IMR-90 (cell line): Measurements from ENCODE around the gene USH2A. TPM values are rescaled to one million over a fixed set of nuclear protein-coding genes. Genes with fewer than 3 reads are reported as not detected.

Source experiments
- ATAC-seq: fragments of 200-7000 bp; cut with Tn5 transposase; 2 replicates; pipeline ENCODE4 v1.9.1; 2020; ENCODE audit warnings: low read depth, mild to moderate bottlenecking, moderate library complexity
- BruUV-seq: library from RNA; stranded (reverse); fragments of 400-500 nt; replicated peaks from 2 replicates; lab custom pipeline; 2021; lab: Mats Ljungman, UMichigan
- CTCF ChIA-PET: fragments of 300-600 bp; formaldehyde crosslinking; extraction: SDS; loops from one replicate; lab custom pipeline; 2021; ENCODE audit warnings: antibody characterized with exemption; lab: Yijun Ruan, JAX
- POLR2A ChIA-PET: fragments of 300-600 bp; sonication (Branson Sonifier 250); formaldehyde crosslinking; loops from one replicate; lab custom pipeline; 2022; ENCODE audit warnings: antibody characterized with exemption; ENCODE audit not compliant: unreplicated experiment; lab: Charles Lee
- DNase-seq: peaks from one replicate; pipeline ENCODE4 v3.0.0; 2013
- H2AFZ ChIP-seq: replicated peaks from 2 replicates; pipeline ENCODE3; 2013; ENCODE audit warnings: low read length, mild to moderate bottlenecking; ENCODE audit not compliant: poor library complexity
- H2AK5ac ChIP-seq: 2 replicates; pipeline ENCODE4 v1.6.1; 2013; ENCODE audit warnings: low read depth, low read length, inconsistent platforms
- H2AK9ac ChIP-seq: replicated peaks from 2 replicates; pipeline ENCODE3; 2013; ENCODE audit warnings: mild to moderate bottlenecking, low read depth, low read length, moderate library complexity; ENCODE audit not compliant: poor library complexity
- H2BK120ac ChIP-seq: 2 replicates; pipeline ENCODE4 v1.6.1; 2013; ENCODE audit warnings: low read depth, low read length, inconsistent platforms
- H2BK15ac ChIP-seq: 3 replicates; pipeline ENCODE4 v1.6.1; 2013; ENCODE audit warnings: low read depth, low read length, inconsistent platforms
- H2BK20ac ChIP-seq: 2 replicates; pipeline ENCODE4 v1.6.1; 2013; ENCODE audit warnings: low read depth, mild to moderate bottlenecking, inconsistent platforms, low read length, moderate library complexity
- H2BK5ac ChIP-seq: 2 replicates; pipeline ENCODE4 v1.6.1; 2013; ENCODE audit warnings: mild to moderate bottlenecking, low read depth, low read length, inconsistent platforms; ENCODE audit not compliant: poor library complexity, severe bottlenecking
- H3K14ac ChIP-seq: replicated peaks from 2 replicates; pipeline ENCODE4 v1.6.1; 2013; ENCODE audit warnings: low read depth, low read length, inconsistent platforms
- H3K18ac ChIP-seq: 2 replicates; pipeline ENCODE4 v1.6.1; 2013; ENCODE audit warnings: low read depth, low read length, control low read depth
- H3K23ac ChIP-seq: 2 replicates; pipeline ENCODE4 v1.6.1; 2013; ENCODE audit warnings: low read depth, low read length, inconsistent platforms
- H3K27ac ChIP-seq: 2 replicates; pipeline ENCODE4 v1.5.1; 2013; ENCODE audit warnings: mild to moderate bottlenecking, control low read depth, low read length; ENCODE audit not compliant: insufficient read depth
- H3K27me3 ChIP-seq: 2 replicates; pipeline ENCODE4 v1.6.1; 2013; ENCODE audit warnings: low read length; ENCODE audit not compliant: control insufficient read depth, insufficient read depth
- H3K36me3 ChIP-seq: 2 replicates; pipeline ENCODE4 v1.6.1; 2013; ENCODE audit warnings: low read length, mixed read lengths; ENCODE audit not compliant: control insufficient read depth, insufficient read depth
- H3K4ac ChIP-seq: 2 replicates; pipeline ENCODE4 v1.6.1; 2013; ENCODE audit warnings: low read depth, low read length, inconsistent platforms
- H3K4me1 ChIP-seq: 2 replicates; pipeline ENCODE4 v1.6.1; 2013; ENCODE audit warnings: low read length, mixed read lengths; ENCODE audit not compliant: control insufficient read depth, insufficient read depth
- H3K4me2 ChIP-seq: 2 replicates; pipeline ENCODE4 v1.6.1; 2013; ENCODE audit warnings: low read depth, mild to moderate bottlenecking, control low read depth, low read length, moderate library complexity
- H3K4me3 ChIP-seq: 2 replicates; pipeline ENCODE4 v1.5.1; 2013; ENCODE audit warnings: low read depth, mild to moderate bottlenecking, control low read depth, low read length, moderate library complexity; ENCODE audit not compliant: insufficient read depth
- H3K56ac ChIP-seq: 2 replicates; pipeline ENCODE4 v1.6.1; 2013; ENCODE audit warnings: low read length, inconsistent platforms; ENCODE audit not compliant: insufficient read depth; ENCODE audit errors: extremely low read depth
- H3K79me1 ChIP-seq, 2 experiments: 2 replicates each; pipeline ENCODE4 v1.6.1; 2013; ENCODE audit warnings: low read length in 2 of 2, inconsistent platforms in 1 of 2, low read depth in 1 of 2
- H3K9ac ChIP-seq: 2 replicates; pipeline ENCODE4 v1.6.1; 2013; ENCODE audit warnings: low read depth, low read length, control low read depth
- H3K9me1 ChIP-seq: 2 replicates; pipeline ENCODE4 v1.6.1; 2013; ENCODE audit warnings: low read length, inconsistent platforms; ENCODE audit not compliant: insufficient read depth
- H3K9me3 ChIP-seq: 2 replicates; pipeline ENCODE4 v1.6.1; 2013; ENCODE audit warnings: low read length; ENCODE audit not compliant: control insufficient read depth, insufficient read depth
- H4K20me1 ChIP-seq: 2 replicates; pipeline ENCODE4 v1.6.1; 2013; ENCODE audit warnings: low read length, inconsistent platforms; ENCODE audit not compliant: insufficient read depth
- H4K5ac ChIP-seq: 2 replicates; pipeline ENCODE4 v1.6.1; 2013; ENCODE audit warnings: mild to moderate bottlenecking, low read depth, low read length, control low read depth
- H4K8ac ChIP-seq, 2 experiments: 2 replicates each; pipeline ENCODE4 v1.6.1; 2013; ENCODE audit warnings: low read depth in 2 of 2, low read length in 2 of 2, control low read depth in 1 of 2, inconsistent platforms in 1 of 2
- H4K91ac ChIP-seq: 2 replicates; pipeline ENCODE4 v1.6.1; 2013; ENCODE audit warnings: low read depth, low read length, inconsistent platforms; ENCODE audit not compliant: insufficient read depth
- BHLHE40 ChIP-seq: fragments of 150-350 bp; IDR thresholded peaks from 2 replicates; pipeline ENCODE4 v1.6.1; 2016; ENCODE audit warnings: mild to moderate bottlenecking, low read depth, low read length
- CEBPB ChIP-seq: IDR thresholded peaks from 2 replicates; pipeline ENCODE4 v1.6.1; 2012; ENCODE audit warnings: low read depth, low read length, improper control_type of control experiment
- CHD1 ChIP-seq: IDR thresholded peaks from 2 replicates; pipeline ENCODE4 v1.6.1; 2012; ENCODE audit warnings: low read depth, low read length, improper control_type of control experiment
- ELK1 ChIP-seq: fragments of 150-350 bp; IDR thresholded peaks from 2 replicates; pipeline ENCODE4 v1.6.1; 2016; ENCODE audit warnings: low read depth, mild to moderate bottlenecking, low read length, moderate library complexity, borderline replicate concordance
- FOS ChIP-seq: fragments of 150-350 bp; IDR thresholded peaks from 2 replicates; pipeline ENCODE4 v1.6.1; 2016; ENCODE audit warnings: low read depth, low read length
- MAFK ChIP-seq: IDR thresholded peaks from 2 replicates; pipeline ENCODE4 v1.6.1; 2012; ENCODE audit warnings: low read depth, low read length, improper control_type of control experiment
- MAZ ChIP-seq: IDR thresholded peaks from 2 replicates; pipeline ENCODE4 v1.6.1; 2012; ENCODE audit warnings: low read depth, mild to moderate bottlenecking, low read length, improper control_type of control experiment, moderate library complexity, borderline replicate concordance
- MXI1 ChIP-seq: IDR thresholded peaks from 2 replicates; pipeline ENCODE4 v1.6.1; 2012; ENCODE audit warnings: low read depth, mild to moderate bottlenecking, low read length, moderate library complexity, borderline replicate concordance
- NFE2L2 ChIP-seq: fragments of 150-350 bp; IDR thresholded peaks from 2 replicates; pipeline ENCODE4 v1.6.1; 2016; ENCODE audit warnings: low read depth, mild to moderate bottlenecking, low read length
- POLR2A ChIP-seq: IDR thresholded peaks from 2 replicates; pipeline ENCODE4 v1.6.1; 2012; ENCODE audit warnings: mild to moderate bottlenecking, low read depth, low read length
- RAD21 ChIP-seq: IDR thresholded peaks from 2 replicates; pipeline ENCODE4 v1.6.1; 2012; ENCODE audit warnings: low read length, improper control_type of control experiment
- RCOR1 ChIP-seq: IDR thresholded peaks from 2 replicates; pipeline ENCODE4 v1.6.1; 2012; ENCODE audit warnings: mild to moderate bottlenecking, low read length, improper control_type of control experiment; ENCODE audit not compliant: insufficient replicate concordance
- RFX5 ChIP-seq: IDR thresholded peaks from 2 replicates; pipeline ENCODE4 v1.8.0; 2012; ENCODE audit warnings: low read depth, mild to moderate bottlenecking, low read length, moderate library complexity
- SMC3 ChIP-seq: fragments of 150-350 bp; IDR thresholded peaks from 2 replicates; pipeline ENCODE4 v1.6.1; 2016; ENCODE audit warnings: low read depth, mild to moderate bottlenecking, antibody characterized with exemption, low read length, moderate library complexity
- WGBS, 2 experiments: methylation state at CpG; one replicate each; pipeline versions ENCODE4 v1.1.5 to v1.1.7; 2013; ENCODE audit warnings: missing lambda C conversion rate in 2 of 2; ENCODE audit not compliant: insufficient read length in 1 of 2; ENCODE audit errors: extremely low coverage in 2 of 2; 5-methylcytosine and 5-hydroxymethylcytosine counted together
- dilution Hi-C: fragments of 300-500 bp; cut with HindIII; formaldehyde crosslinking; loops from one replicate; pipeline ENCODE4 v1.14.3; 2018; ENCODE audit warnings: low sequenced_read_pairs; ENCODE audit not compliant: unreplicated experiment
- in situ Hi-C: fragments of 300-500 bp; cut with MboI; formaldehyde crosslinking; loops from 3 replicates; pipeline ENCODE4 v1.14.3; 2019; ENCODE audit warnings: low sequenced_read_pairs, inconsistent platforms, mixed read lengths
- intact Hi-C: fragments of 100-400 bp; cut with micrococcal nuclease; formaldehyde crosslinking; loops from 2 replicates; pipeline ENCODE4 v1.10.0; 2022
- polyA plus RNA-seq, 3 experiments: library from polyadenylated mRNA; depleted of rRNA; stranded (reverse); fragments of >200 nt; gene quantifications; 2 replicates each; pipeline ENCODE4 v1.2.3, GENCODE V29; 2012; ENCODE audit warnings: low replicate concordance in 1 of 3
- total RNA-seq: library from RNA; depleted of rRNA; stranded (reverse); fragments of >200 nt; gene quantifications from 2 replicates; pipeline ENCODE4 v1.2.3, GENCODE V29; 2012
- TF ChIP-seq, protein P1 (sequence below): fragments of 150-350 bp; IDR thresholded peaks from 2 replicates; pipeline ENCODE4 v1.6.1; 2017; ENCODE audit warnings: mild to moderate bottlenecking, antibody characterized with exemption, low read length, low read depth
- TF ChIP-seq, protein P2 (sequence below): conservative IDR thresholded peaks from 2 replicates; pipeline ENCODE4 v1.5.1; 2012; ENCODE audit warnings: mild to moderate bottlenecking, low read depth, low read length, improper control_type of control experiment

USH2A gene
- total and polyA plus RNA-seq, 2 of the 4 experiments (the other 2 are of a cell fraction), result under 0.01 to 0.02 TPM

GRCh38 chr1:215761446-215761845 lies 661.8 kb downstream of the USH2A start:
- no peak overlapping the region for H3K4me3 ChIP-seq
- H3K27ac ChIP-seq, result no peak overlapping the region
- dilution Hi-C loops, result no loop called here

More at GRCh38 chr1:215761446-215761845, 661.8 kb downstream of the USH2A start:
- Histone ChIP-seq H3K14ac (no peak overlapping the region), H3K18ac (no peak overlapping the region; the same call in 1 of the 2 replicates), H4K91ac (no peak overlapping the region), H3K4me2 (no peak overlapping the region; the same call in 1 of the 2 replicates), H3K56ac (no peak overlapping the region), H3K4ac (no peak overlapping the region), H2AK5ac (no peak overlapping the region), H3K23ac (no peak overlapping the region), H2AK9ac (no peak overlapping the region), H2BK20ac (no peak overlapping the region), H3K9me3 (no peaks in the 10 kb centered on the region), H2BK120ac (no peak overlapping the region), H3K4me1 (no peaks in the 10 kb centered on the region; the same call in 1 of the 2 replicates), H3K79me1 (no peaks in the 10 kb centered on the region), H2BK5ac (no peak overlapping the region), H3K36me3 (no peaks in the 10 kb centered on the region), H4K20me1 (no peaks in the 10 kb centered on the region), H4K8ac (no peak overlapping the region), H3K27me3 (no peaks in the 10 kb centered on the region), H4K5ac (no peak overlapping the region), H3K9me1 (no peaks in the 10 kb centered on the region), H2AFZ (no peak overlapping the region), H3K9ac (no peak overlapping the region), H2BK15ac (no peak overlapping the region)
- ChIA-PET POLR2A (no interaction called here), CTCF (no interaction called here)
- TF ChIP-seq ELK1, result no peak
- no peak for TF ChIP-seq SMC3
- no peak for TF ChIP-seq BHLHE40
- no peak for TF ChIP-seq RAD21
- TF ChIP-seq FOS, result 0 out of 2 replicates have a peak, but pooled peaks have one; percentile 32
- TF ChIP-seq NFE2L2, result no peak
- no peak for TF ChIP-seq CHD1
- TF ChIP-seq CEBPB, result no peak
- TF ChIP-seq RCOR1, result no peak
- no peak for TF ChIP-seq MAZ
- 0 out of 2 replicates have a peak, but pooled peaks have one; percentile 8 for TF ChIP-seq MAFK
- no peak for TF ChIP-seq MXI1
- no peak for TF ChIP-seq POLR2A
- no peak for TF ChIP-seq RFX5
- TF ChIP-seq, protein P1, sequence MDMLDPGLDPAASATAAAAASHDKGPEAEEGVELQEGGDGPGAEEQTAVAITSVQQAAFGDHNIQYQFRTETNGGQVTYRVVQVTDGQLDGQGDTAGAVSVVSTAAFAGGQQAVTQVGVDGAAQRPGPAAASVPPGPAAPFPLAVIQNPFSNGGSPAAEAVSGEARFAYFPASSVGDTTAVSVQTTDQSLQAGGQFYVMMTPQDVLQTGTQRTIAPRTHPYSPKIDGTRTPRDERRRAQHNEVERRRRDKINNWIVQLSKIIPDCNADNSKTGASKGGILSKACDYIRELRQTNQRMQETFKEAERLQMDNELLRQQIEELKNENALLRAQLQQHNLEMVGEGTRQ, result no peak
- TF ChIP-seq, protein P2, sequence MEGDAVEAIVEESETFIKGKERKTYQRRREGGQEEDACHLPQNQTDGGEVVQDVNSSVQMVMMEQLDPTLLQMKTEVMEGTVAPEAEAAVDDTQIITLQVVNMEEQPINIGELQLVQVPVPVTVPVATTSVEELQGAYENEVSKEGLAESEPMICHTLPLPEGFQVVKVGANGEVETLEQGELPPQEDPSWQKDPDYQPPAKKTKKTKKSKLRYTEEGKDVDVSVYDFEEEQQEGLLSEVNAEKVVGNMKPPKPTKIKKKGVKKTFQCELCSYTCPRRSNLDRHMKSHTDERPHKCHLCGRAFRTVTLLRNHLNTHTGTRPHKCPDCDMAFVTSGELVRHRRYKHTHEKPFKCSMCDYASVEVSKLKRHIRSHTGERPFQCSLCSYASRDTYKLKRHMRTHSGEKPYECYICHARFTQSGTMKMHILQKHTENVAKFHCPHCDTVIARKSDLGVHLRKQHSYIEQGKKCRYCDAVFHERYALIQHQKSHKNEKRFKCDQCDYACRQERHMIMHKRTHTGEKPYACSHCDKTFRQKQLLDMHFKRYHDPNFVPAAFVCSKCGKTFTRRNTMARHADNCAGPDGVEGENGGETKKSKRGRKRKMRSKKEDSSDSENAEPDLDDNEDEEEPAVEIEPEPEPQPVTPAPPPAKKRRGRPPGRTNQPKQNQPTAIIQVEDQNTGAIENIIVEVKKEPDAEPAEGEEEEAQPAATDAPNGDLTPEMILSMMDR, result no peak
- BruUV-seq, result no TSS peak
- WGBS, 2 experiments, result no CpG with 5 or more reads among the region's 2 CpGs
- ATAC-seq, result peak; percentile 93
- DNase-seq, result peak; percentile 69
- intact Hi-C loops (no loop called here), in situ Hi-C loops (no loop called here)
